Stimulated activated CD4-positive, alpha-beta T cell treated with anti-CD3 and anti-CD28 coated beads, TNF-alpha, amount 100 ng/mL, for 1 hour (primary cell): ENCODE results near the gene MBP.
A peak's percentile ranks its signal among the peaks of the same experiment; 100 is the strongest.

Experiments
- DNase-seq, 3 donors: peaks; one replicate each; pipeline ENCODE4 v3.0.0-alpha.2; 2020; ENCODE audit warnings: low read depth in 3 of 3, low spot score in 1 of 3

Gene MBP

DNA sequence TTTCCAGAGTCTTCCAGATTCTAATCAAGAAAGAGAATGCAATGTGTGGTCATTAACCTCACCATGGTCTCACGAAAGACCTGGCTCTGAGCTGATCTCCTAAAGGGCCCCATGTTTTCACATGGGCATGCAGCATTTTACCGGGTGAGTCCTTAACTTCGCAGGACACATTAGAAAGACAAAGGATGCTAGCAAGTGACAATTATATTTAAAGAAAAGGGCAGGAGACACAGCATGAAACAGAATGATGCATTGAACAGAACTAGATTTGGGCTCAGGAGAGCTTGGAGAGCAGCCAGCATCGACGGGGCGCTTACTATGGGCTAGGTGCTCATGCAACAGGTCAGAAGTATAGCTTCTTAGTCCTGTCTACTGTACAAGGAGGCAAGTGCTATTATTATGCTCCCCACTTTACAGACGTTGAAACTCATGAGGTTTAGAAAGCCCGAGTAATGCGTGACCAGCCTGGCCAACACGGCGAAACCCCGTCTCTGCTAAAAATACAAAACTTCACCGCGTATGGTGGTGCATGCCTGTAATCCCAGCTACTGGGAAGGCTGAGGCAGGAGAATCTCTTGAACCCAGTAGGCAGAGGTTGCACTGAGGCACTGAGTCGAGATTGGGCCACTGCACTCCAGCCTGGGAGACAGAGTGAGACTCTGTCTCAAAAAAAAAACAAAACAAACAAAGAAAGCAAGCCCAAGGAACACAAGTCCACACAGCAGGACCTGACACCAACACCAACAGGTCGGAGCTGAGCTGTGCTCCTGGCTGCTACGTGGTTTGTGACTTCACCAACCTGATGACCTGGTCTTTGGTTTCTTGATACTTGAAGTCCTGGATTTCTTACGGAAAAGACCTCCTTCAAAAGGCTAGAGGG is 16.1 kb downstream of the MBP start:
- no peak for DNase-seq

DNA sequence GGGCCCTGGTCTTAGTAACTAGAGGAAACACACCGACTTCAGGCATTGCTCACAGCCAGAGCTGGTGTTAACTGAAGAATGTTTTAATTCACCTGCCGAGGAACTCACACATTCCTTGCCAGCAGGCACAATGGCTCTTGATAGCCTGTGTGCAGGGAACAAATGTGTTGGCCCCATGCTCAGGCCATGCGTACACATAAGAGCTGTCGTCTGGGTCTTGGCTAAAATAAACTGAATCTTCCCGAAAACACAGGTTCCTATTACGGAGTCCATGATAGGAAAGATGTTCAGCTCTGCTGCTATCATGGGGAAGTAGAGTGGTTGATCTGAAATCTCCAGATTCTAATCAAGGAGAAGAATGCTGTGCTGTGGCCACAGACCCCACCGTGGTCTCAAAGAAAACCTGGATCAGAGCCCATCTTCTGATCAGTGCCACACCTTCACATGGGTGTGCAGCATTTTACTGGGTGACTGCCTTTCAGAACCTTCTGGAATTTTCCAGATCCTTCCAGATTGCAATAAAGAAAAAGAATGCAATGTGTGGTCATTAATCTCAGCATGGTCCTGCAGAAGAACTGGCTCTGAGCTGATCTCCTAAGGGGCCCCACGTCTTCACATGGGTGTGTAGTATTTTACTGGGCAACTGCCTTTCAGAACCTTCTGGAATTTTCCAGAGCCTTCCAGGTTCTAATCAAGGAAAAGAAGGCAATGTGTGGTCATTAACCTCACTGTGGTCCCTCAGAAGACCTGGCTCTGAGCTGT is 17.2 kb downstream of the MBP start:
- DNase-seq: no peak

DNA sequence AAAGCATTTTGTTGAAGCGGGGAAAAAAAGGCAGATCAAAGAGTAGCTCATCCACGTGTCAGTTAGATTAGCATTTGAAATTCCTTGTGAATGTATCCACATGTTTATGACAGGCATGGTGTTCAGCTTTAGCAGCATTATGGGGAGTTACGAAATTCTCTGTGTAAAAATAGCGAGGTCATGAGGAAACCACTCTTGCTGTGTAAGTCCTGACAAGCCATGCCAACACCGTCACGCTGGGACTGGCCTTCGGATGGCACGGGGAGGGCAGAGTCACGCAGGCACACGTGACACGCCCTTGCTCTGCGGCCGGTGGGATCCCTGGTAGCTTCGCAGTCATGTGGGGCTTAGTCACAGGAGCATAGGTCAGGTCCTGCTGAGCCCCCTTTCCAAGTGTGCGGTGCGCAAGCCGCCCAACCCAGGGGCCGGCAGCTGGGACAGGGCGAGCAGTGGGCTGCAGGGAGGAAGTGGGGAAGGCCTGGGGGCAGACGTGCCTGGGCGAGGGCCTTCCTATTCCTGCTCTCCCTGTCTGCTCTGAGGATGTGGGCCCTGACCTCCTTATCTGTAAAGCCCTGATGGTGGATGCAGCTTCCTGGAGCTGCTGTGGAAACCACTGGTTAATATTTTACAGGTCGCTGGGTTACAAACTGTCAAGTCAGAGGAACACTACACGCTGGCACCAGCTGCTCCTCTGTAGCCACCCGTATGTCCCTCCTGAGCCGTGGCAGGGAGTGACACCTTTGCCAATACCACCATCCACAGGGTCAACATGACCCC is 18.0 kb downstream of the MBP start:
- no peak for DNase-seq

DNA sequence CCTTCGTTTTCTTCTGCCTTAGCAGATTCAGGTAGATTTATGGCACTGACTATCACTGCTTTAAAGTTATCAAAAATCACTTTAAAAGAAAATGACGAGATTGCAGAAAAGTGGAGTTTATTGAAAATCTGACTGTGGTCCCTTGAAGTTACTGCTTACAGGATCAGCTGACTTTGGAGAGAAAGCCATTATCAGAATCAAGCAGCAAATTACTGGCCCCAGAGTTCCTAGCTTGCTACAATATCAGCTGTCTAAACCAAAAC is 18.5 kb downstream of the MBP start:
- DNase-seq: no peak

DNA sequence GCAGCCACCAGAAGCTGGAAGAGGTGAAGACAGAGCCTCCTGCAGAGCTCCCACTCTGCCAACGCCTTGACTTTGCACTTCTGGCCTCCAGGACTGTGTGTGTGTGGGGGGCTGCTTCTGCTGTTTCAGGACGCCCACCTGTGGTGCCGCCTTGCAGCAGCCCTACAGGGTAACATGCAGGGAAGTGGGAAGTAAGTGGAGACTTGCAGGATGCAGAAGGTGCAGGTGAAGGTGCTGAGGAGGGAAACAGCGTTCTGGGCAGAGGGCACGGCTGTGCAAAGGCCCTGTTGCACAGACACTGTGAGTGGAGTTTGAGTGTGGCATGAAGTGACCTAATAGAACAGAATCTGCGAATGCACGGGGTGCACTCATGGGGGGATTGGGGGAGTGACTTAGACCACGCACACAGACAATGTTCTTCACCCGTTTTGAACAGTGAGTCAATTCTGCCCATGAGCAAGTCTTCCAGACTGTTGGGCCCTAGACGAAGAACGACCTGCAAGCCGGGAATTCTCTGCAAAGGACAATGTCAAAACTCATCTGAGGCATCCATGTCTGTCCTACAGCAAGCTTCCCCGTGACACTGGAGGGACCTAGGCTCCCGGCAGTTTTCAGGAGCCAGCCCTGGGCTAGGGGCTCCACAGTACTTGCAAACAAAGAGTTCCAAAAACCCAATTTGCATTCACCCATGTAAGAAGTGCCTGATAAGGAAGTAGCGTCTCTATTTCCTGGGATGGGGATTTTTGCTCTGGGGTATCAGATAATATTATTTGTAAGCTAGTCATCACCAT is 19.0 kb downstream of the MBP start:
- DNase-seq: no peak

DNA sequence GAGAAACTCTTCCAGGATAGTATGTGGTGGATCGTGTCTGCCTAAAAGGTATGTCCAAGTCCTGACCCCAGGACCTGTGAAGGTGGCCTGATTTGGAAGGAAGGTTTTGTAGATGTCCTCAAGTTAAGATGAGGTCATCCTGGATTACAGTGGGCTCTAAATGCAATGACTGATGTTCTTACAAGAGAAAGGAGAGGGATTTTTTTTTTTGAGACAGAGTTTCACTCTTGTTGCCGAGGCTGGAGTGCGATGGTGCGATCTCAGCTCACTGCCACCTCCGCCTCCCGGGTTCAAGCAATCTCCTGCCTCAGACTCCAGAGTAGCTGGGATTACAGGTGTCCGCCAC is 19.9 kb downstream of the MBP start:
- no peak for DNase-seq

DNA sequence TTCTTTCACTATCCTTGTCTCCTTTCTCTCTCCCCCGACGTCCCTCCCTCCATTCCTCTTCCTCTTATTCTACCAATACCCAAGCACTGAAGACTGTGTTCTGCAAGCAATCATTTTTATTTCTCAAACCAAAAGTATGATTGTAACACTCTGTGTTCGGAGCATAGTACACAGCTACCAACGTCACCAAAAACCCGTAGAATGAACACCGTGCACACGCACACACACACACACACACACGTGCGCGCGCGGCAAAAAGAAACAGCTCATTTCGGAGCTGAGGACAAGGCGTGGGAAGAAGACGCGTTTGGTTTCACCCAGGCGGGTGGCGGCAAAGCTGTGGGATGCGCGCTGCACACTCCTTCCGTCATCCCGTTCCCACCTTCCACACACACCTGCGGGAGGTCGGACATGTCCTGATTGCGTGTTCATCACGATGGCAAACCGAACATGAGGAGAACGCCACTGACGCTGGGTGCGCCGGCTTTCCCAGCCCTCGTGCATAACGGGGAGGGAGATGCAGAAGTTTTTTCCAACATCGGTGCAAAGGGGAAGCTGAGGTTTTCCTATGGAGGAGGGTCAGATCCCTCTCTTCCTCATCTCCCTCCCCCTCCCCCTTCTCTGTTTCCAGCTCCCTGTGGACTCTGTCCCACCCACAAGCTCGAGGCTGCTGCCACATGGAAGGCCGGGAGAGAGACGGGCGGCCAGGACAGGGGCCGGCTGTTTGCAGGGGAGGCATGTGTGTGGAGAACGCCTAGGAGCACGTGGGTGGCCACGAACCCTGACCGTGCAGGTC is 20.4 kb downstream of the MBP start:
- no peak for DNase-seq

DNA sequence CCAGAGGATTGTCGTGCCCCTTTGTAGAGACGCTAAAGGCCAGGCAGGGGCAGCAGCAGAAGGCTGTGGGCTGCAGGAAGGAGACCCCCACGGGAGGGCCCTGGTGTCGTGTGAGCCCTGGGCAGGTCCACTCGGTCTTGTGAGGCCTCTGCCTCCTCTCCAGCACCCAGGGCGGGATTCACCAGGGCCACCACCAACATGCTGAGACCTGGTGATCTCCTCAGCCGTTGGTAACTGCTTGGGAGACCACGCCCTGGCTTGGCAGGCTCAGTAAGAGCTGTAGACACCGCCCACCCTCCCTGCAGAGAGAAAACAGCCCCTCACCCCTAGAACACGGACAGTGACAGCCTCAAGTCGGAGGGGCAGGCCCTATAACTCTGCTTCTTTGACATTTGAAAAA is 21.1 kb downstream of the MBP start:
- no peak for DNase-seq

DNA sequence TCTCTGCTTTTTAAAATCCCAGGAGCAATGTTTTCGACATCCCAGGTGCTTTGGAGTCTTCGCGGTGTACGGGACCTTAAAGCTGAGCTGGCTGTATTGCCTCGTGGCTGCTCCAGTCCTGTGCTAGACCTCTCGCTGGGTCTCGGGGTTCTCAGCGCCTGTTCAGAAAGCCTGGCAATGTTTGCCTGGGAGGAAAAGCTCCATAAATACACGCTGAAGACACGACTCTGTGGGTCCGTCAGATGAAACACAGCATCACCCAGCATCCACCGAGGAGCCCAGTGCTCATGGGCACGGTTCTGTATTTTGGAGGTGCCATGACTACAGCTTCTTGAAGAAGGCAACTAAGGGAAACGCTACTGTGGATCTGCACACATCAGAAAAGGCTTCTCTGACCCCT is 21.6 kb downstream of the MBP start:
- DNase-seq: no peak

DNA sequence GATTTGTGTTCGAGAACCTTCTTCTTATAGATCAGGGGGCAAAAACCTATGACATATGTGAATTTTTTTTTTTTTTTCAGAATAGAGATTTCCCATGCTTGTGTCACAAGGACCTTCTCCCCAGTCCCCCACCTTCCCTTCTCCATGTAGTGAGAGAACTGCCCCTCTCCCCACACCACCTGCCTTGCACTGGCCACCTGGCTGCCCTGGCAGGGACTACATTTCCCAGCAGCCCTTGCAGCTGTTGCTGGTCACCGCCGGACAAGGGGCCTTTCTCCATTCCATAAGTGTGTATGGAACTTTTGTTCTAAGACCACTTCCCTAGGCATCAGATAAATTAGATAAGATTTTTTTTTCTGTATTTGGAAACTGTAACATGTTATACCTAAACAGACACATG is 22.2 kb downstream of the MBP start:
- DNase-seq: no peak

DNA sequence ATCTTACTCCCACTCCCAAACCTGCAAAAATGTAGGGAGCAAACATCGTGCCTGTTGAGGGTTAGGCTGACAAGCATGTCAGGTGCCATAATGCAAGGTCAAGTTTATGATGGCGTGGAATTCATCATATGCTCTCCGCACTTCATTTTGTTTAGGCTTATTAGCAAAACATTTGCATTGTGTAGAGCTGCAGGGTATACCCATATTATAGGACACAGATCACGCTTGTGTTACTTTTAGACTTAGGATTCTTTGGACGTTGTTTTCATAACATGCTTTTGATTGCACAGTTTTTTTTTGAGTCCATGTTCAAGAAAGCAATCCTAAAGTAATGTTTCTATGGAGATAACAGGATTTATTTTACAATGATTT is 22.9 kb downstream of the MBP start:
- DNase-seq: no peak

DNA sequence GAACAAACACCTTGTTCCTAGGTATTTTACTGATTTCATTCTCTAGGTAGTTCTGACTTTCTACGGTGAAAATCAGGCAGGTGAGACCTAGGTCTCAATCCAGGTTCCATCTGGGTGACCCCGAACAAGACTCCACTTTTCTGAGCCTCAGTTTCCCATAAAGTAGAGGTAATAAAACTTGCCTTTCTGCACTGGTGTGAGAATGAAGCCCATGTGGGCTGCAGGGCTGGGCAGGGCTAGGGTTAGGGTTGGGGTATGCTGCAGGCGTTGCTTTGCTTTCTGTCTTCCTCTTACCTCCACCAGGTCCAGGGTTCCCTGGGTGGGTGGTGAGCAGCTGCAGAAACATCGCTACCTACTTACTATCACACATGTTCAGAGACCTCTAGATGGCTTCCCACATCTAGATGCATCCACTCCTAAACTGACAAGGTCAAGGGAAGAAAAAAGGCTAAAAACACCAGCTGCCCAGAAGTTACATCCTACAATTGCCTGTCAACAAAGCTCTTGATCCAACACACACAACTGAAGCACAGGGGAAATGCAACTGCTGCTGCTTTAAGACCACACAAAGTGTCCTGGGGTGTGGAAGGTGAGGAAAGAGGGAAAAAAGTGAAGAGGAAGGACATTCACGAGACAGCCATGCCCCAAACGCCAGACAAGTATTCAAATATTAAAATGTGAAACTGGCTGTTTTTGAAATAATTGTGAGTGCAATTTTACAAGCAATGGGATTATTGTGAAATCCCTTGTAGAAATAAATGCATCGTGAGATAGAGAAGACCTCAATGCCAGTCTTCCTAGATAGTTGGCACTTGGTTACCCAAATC is 23.5 kb downstream of the MBP start:
- DNase-seq: no peak

DNA sequence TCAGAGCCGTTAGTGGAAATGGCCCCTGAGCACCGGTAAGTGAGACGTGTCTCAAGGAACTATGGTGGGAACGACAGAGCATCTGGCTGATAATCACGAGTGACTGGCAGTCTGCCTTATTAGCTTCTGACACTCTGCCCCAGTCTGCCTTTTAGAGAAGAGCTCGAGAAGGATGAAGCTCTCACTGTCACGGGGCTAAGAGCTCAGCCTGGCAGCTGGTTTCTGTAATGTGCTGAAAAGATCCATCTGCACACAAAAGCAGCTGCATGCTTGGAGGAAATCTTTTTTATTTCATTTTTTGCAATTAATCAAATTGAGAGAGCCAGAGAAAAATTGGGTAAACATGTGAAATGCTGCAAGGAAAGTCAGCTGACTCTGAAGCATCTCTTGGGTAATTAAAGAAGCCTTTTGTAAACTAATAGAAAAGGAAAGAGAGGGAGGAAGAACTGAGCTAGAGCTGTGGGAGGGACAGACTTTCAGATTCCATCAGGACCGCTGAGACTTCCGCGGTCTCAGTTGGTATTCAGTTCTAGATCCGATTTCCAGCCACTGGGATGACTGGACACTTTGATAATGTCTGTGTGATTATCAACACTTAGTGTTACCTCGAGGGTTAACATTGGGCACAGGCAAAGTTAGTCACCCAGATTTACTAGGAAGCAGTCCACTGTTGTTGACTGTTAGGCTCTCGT is 24.4 kb downstream of the MBP start:
- no peak for DNase-seq

DNA sequence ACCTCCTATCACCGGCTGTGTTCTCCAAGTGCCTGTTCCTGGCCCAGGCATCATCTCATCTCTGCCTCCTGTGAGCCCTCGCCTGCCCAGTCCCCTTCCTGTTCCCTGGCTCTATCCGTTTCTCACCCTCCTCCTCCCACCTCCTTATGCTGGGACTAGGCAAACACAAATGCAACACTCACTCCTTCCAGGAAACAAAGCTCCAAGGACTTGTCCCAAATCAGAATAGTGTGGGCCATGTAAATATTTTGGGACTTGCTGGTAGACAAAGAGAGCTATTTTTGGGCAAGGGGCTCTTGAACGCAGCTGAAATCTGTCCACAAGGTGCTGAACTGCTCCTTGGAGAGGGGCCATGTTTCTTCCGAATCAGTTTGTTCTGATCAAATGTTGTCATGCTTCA is 25.3 kb downstream of the MBP start:
- no peak for DNase-seq

DNA sequence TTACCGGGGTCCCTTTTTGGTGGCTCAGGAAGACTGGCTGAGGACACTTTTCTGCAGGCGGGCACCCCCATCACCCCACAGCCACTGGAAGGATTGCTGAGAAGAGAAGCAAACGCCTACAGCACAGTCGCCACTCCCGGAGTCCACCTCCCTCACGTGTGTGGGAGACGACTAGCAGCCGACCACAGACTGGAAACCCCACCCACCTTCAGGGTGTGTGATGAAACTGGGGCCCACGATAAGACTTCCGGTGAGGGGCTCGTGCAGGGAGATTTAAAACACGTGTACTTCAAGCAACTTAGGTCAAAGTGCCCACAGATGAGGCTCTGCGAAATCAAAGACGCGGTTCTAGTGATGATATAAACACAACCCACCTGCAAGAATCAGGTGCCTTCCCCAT is 26.3 kb downstream of the MBP start:
- DNase-seq: peak; percentile 43 to 57 (median 49)

DNA sequence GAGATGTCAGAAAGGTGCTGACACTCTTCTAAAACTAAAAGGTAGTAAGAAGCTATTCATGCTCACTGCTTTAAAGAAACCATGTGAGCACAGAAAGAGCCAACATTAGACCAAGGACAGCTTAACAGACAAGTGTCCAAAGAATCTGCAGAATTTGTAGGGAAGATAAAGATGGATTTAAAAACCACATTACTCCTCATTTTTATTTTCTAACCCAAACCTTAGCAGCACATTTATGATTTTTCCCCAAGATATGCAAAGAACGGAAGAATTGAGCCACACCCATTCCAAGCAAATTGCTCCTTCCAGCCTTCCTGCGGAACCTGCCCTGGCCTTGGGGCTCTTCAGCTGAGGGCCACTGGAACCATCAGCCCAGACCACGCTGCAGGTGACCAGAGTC is 26.9 kb downstream of the MBP start:
- no peak for DNase-seq

DNA sequence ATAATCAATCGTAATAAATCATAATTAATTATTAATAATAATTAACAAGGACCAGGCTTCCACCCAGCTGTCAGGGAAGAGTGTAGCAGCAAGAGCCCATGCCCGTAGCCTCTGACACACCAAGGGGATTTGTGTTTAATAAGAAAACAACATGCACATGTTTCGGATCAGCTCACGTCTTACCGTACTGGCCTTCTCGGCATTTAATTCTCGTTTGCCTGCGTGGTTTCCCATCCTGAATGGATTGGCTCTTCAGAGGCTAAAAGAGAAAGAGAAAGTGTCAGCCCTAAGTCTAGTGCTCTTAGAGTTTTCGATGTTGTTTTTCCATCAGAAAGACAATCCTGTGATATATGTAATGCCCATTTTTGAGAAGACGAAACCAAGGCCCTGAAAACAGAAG is 27.6 kb downstream of the MBP start:
- no peak for DNase-seq

DNA sequence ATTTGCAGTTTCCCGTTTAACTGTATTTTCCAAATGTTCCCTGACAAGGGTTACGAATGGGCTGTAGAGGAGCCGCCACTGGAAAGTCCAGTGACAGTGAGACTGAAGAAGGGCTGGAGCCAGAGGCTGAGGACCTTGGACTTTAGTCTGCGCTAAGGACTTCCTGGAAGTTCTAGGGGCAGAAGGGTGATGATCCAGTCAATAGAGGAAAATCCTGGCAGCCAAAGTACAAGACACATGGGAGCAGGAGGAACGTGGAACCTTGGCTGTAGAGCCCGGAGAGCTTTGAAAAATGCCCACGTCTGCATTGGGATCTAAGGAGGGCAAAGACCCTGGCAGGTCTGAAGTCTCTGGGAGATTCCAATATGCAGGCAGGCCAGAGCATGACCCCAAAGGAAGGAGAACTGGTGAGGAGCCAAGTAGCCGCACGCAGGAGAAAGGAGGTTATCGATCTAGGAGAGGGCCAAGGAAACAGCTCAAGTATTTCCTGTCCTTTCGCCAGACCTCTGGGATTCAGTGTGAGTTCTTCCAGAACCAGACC is 28.5 kb downstream of the MBP start:
- DNase-seq: no peak
